ENCODE results near the gene ZBTB40. TPM values are rescaled to one million over a fixed set of nuclear protein-coding genes. Genes with fewer than 3 reads are reported as not detected.

The ZBTB40 gene
- total RNA-seq, 1 experiment from 2014 or later: 20.4 TPM

DNA sequence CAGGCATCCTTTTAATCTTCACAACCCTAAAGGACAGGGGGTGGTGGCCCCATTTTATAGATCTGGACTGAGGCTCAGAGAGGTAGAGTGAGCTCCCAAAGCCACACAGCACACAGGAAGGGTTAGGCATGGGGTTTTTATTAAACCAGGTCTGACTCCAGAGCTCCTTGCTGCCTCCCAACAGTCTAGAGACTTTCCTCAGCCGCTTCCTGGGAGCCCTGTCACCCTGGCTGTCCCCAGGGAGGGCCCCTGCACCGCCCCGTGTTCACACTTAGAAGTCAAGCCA lies 103.7 kb downstream of the ZBTB40 start:
- Histone ChIP-seq H3K9me3 (no peaks in the 10 kb centered on the region), H3K4me3 (ENCODE audit: low read depth, low read length) (no peak overlapping the region), H3K27me3 (replicated peaks; ENCODE audit: control insufficient read depth, insufficient read depth, low read length) (no peaks in the 10 kb centered on the region; the same call in 1 of the 2 replicates), H3K36me3 (ENCODE audit: control insufficient read depth, insufficient read depth, low read length) (no peaks in the 10 kb centered on the region), H3K4me1 (no peaks in the 10 kb centered on the region)
- POLR2A ChIA-PET: no interaction called here
- CTCF ChIA-PET: no interaction called here
- BruUV-seq (replicated peaks): no TSS peak
- TF ChIP-seq, protein P1, sequence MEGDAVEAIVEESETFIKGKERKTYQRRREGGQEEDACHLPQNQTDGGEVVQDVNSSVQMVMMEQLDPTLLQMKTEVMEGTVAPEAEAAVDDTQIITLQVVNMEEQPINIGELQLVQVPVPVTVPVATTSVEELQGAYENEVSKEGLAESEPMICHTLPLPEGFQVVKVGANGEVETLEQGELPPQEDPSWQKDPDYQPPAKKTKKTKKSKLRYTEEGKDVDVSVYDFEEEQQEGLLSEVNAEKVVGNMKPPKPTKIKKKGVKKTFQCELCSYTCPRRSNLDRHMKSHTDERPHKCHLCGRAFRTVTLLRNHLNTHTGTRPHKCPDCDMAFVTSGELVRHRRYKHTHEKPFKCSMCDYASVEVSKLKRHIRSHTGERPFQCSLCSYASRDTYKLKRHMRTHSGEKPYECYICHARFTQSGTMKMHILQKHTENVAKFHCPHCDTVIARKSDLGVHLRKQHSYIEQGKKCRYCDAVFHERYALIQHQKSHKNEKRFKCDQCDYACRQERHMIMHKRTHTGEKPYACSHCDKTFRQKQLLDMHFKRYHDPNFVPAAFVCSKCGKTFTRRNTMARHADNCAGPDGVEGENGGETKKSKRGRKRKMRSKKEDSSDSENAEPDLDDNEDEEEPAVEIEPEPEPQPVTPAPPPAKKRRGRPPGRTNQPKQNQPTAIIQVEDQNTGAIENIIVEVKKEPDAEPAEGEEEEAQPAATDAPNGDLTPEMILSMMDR (IDR thresholded peaks at IDR 0.05; ENCODE audit: insufficient read depth in 1 of 2, low read depth in 1 of 2, low read length in 1 of 2, severe bottlenecking in 1 of 2, unreplicated experiment in 1 of 2): no peak
- intact Hi-C loops (cut with micrococcal nuclease; ENCODE audit: unreplicated experiment): no loop called here
- no peaks in the 10 kb centered on the region for H3K4me1 Mint-ChIP-seq (ENCODE audit: low read depth, unreplicated experiment)
- H3K27me3 Mint-ChIP-seq (ENCODE audit: insufficient read depth, unreplicated experiment): peaks cover 11% of the 10 kb centered on the region
- H3K4me3 Mint-ChIP-seq (ENCODE audit: unreplicated experiment): no peak overlapping the region
- no peak overlapping the region for H3K27ac Mint-ChIP-seq (ENCODE audit: unreplicated experiment)
- no peak for DNase-seq
- no peaks in the 10 kb centered on the region for H3K9me3 Mint-ChIP-seq (ENCODE audit: unreplicated experiment)
- H3K36me3 Mint-ChIP-seq (ENCODE audit: insufficient read depth, unreplicated experiment): no peaks in the 10 kb centered on the region

DNA sequence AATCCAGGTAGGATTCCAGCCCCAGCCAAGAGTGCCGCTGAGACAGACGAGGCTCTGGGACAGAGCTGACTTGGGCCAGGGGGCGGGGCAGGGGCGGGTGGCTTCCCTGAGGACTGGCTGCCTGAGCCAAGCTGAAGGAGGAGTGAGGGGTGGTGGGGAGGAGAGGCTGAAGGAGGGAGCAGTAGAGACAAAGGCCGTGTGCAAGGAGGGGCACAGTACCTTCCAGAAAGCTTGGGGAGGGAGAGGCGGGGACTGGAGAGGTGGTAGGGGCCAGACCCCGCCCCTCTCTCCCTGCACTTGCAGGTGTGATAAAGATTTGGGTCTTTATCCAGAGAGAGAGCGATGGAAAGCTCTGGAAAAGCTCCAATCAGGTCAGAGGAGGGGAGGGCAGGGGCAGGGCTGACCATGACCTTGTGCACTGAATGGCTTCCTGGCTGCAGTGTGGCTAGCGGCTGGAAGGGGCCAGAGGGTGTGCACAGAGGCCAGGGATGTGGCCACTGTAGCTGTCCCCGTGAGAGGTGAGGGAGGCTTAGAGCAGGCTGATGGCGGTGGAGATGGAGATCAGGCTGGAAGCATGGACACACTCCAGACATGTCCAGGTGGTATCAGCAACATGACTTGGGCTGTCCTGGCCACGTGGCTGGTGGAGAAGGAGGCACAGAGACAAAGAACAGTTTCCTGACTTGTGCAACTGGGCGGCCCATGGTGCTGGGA lies 104.9 kb downstream of the ZBTB40 start:
- H3K9me3 ChIP-seq: no peaks in the 10 kb centered on the region
- H3K36me3 ChIP-seq (ENCODE audit: control insufficient read depth, insufficient read depth, low read length): no peaks in the 10 kb centered on the region
- H3K9me3 Mint-ChIP-seq (ENCODE audit: unreplicated experiment): no peaks in the 10 kb centered on the region
- no peaks in the 10 kb centered on the region; the same call in 1 of the 2 replicates for H3K27me3 ChIP-seq (replicated peaks; ENCODE audit: control insufficient read depth, insufficient read depth, low read length)
- H3K27ac Mint-ChIP-seq (ENCODE audit: unreplicated experiment): no peak overlapping the region
- no peaks in the 10 kb centered on the region for H3K4me1 ChIP-seq
- BruUV-seq (replicated peaks): no TSS peak
- H3K4me3 ChIP-seq (ENCODE audit: low read depth, low read length): no peak overlapping the region
- ChIA-PET CTCF (no interaction called here), POLR2A (no interaction called here)
- intact Hi-C loops (cut with micrococcal nuclease; ENCODE audit: unreplicated experiment): no loop called here
- no peaks in the 10 kb centered on the region for H3K36me3 Mint-ChIP-seq (ENCODE audit: insufficient read depth, unreplicated experiment)
- DNase-seq: no peak
- TF ChIP-seq, protein P1 (IDR thresholded peaks at IDR 0.05; ENCODE audit: insufficient read depth in 1 of 2, low read depth in 1 of 2, low read length in 1 of 2, severe bottlenecking in 1 of 2, unreplicated experiment in 1 of 2): no peak
- no peak overlapping the region for H3K4me3 Mint-ChIP-seq (ENCODE audit: unreplicated experiment)
- H3K4me1 Mint-ChIP-seq (ENCODE audit: low read depth, unreplicated experiment): no peaks in the 10 kb centered on the region
- H3K27me3 Mint-ChIP-seq (ENCODE audit: insufficient read depth, unreplicated experiment): peaks cover 14% of the 10 kb centered on the region

DNA sequence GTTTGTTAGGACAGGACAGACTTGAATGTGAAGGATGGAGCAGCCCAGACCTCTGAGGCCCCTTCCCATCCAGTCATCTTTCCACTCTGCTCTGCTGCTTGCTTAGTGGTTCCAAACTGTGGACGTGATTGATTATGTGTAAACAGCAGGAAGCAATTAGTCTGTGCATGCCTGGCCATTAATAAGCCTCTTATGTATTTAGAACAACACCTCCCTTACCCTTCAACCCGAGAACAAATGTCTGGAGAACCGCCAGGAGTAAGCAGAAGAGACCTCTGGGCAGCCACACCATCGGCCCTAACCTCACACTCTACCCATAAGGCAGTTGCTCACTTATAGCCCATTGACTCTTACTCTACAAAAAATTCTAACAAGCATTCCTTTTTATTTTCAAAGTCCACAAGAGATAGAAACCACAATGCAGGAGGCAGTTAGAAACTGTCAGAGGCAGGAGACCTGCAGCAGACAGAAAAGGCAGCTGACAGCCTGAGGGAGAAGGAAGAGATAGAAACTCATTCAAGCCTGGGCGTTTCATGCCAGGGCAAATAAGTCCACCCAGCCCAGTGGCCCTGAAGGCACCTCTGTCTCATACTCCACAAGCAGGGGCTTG lies 105.8 kb downstream of the ZBTB40 start:
- ChIA-PET POLR2A (no interaction called here), CTCF (no interaction called here)
- H3K9me3 ChIP-seq: no peaks in the 10 kb centered on the region
- peaks cover 3% of the 10 kb centered on the region for H3K27me3 ChIP-seq (replicated peaks; ENCODE audit: control insufficient read depth, insufficient read depth, low read length)
- TF ChIP-seq, protein P1 (IDR thresholded peaks at IDR 0.05; ENCODE audit: insufficient read depth in 1 of 2, low read depth in 1 of 2, low read length in 1 of 2, severe bottlenecking in 1 of 2, unreplicated experiment in 1 of 2): no peak
- no peaks in the 10 kb centered on the region for H3K36me3 Mint-ChIP-seq (ENCODE audit: insufficient read depth, unreplicated experiment)
- H3K4me1 Mint-ChIP-seq (ENCODE audit: low read depth, unreplicated experiment): no peaks in the 10 kb centered on the region
- no peak overlapping the region for H3K4me3 Mint-ChIP-seq (ENCODE audit: unreplicated experiment)
- H3K36me3 ChIP-seq (ENCODE audit: control insufficient read depth, insufficient read depth, low read length): no peaks in the 10 kb centered on the region
- H3K27me3 Mint-ChIP-seq (ENCODE audit: insufficient read depth, unreplicated experiment): peaks cover 16% of the 10 kb centered on the region
- no peak for DNase-seq
- H3K27ac Mint-ChIP-seq (ENCODE audit: unreplicated experiment): no peak overlapping the region
- H3K9me3 Mint-ChIP-seq (ENCODE audit: unreplicated experiment): no peaks in the 10 kb centered on the region
- no TSS peak for BruUV-seq (replicated peaks)
- H3K4me1 ChIP-seq: no peaks in the 10 kb centered on the region
- intact Hi-C loops (cut with micrococcal nuclease; ENCODE audit: unreplicated experiment): no loop called here
- H3K4me3 ChIP-seq (ENCODE audit: low read depth, low read length): no peak overlapping the region
